GDM1 (cell line): ENCODE results near the gene HMGN3.
"Not testable (repeated sequence)": the region's sequence is repeated elsewhere in the genome, so short reads cannot be mapped to it uniquely, and the experiment has no call there.

ENCODE experiments used
- DNase-seq: peaks from one replicate; lab custom pipeline; 2025; lab: John Stamatoyannopoulos, UW

The HMGN3 gene

GRCh38 chr6:79234150-79235022 lies at the start of gene HMGN3:
HMGN3 (minus strand) TSS chr6:79234682.
- DNase-seq, result peak; percentile 96

- no peak for DNase-seq
Observed at GRCh38 chr6:79280756-79281155, 46.3 kb upstream of the HMGN3 start.

- no peak for DNase-seq
Observed at GRCh38 chr6:79277109-79277508, 42.6 kb upstream of the HMGN3 start.

GRCh38 chr6:79269877-79270276 lies 35.4 kb upstream of the HMGN3 start:
- DNase-seq, result peak; percentile 60

GRCh38 chr6:79267128-79267527 lies 32.6 kb upstream of the HMGN3 start:
- no peak for DNase-seq

GRCh38 chr6:79266051-79266450 lies 31.6 kb upstream of the HMGN3 start:
- DNase-seq, result no peak

- no peak for DNase-seq
Observed at GRCh38 chr6:79263359-79263758, 28.9 kb upstream of the HMGN3 start.

- no peak for DNase-seq
Observed at GRCh38 chr6:79261666-79262065, 27.2 kb upstream of the HMGN3 start.

- DNase-seq, result no peak
Observed at GRCh38 chr6:79260772-79261171, 26.3 kb upstream of the HMGN3 start.

- no peak for DNase-seq
Observed at GRCh38 chr6:79257381-79258205, 23.1 kb upstream of the HMGN3 start.

GRCh38 chr6:79256770-79257169 lies 22.3 kb upstream of the HMGN3 start:
- DNase-seq, result not testable (repeated sequence)

- DNase-seq, result not testable (repeated sequence)
Observed at GRCh38 chr6:79255086-79255485, 20.6 kb upstream of the HMGN3 start.

- no peak for DNase-seq
Observed at GRCh38 chr6:79250559-79250958, 16.1 kb upstream of the HMGN3 start.

- DNase-seq, result no peak
Observed at GRCh38 chr6:79250107-79250514, 15.6 kb upstream of the HMGN3 start.

GRCh38 chr6:79249136-79249535 lies 14.7 kb upstream of the HMGN3 start:
- DNase-seq, result no peak

- DNase-seq, result no peak
Observed at GRCh38 chr6:79246891-79247290, 12.4 kb upstream of the HMGN3 start.

GRCh38 chr6:79241228-79241627 lies 6.7 kb upstream of the HMGN3 start:
- no peak for DNase-seq

GRCh38 chr6:79240509-79240908 lies 6.0 kb upstream of the HMGN3 start:
- DNase-seq, result no peak

GRCh38 chr6:79239536-79240168 lies 5.2 kb upstream of the HMGN3 start:
- DNase-seq, result no peak

- DNase-seq, result no peak
Observed at GRCh38 chr6:79238919-79239318, 4.4 kb upstream of the HMGN3 start.

- no peak for DNase-seq
Observed at GRCh38 chr6:79236711-79237110, 2.2 kb upstream of the HMGN3 start.

- peak; percentile 71 for DNase-seq
Observed at GRCh38 chr6:79233611-79234149, 802 bp downstream of the HMGN3 start.
